DND-41 (cell line): Measurements from ENCODE around the gene TTC39B.

ENCODE experiments used
- ATAC-seq: fragments of 200-7000 bp; cut with Tn5 transposase; 3 replicates; pipeline ENCODE4 v1.9.1; 2021; ENCODE audit warnings: low read depth; ENCODE audit not compliant: insufficient read depth
- DNase-seq: peaks from one replicate; pipeline ENCODE4 v3.0.0-alpha.2; 2020
- H2AFZ ChIP-seq: 2 replicates; pipeline ENCODE4 v1.6.0; 2012; ENCODE audit warnings: low read depth, low read length
- H3K27ac ChIP-seq: 2 replicates; pipeline ENCODE4 v1.5.1; 2012; ENCODE audit warnings: low read length, inconsistent platforms
- H3K27me3 ChIP-seq: fragments of 200-600 bp; sonication (generic); 2 replicates; pipeline ENCODE4 v1.6.0; 2012; ENCODE audit warnings: low read length, mild to moderate bottlenecking, inconsistent platforms; ENCODE audit not compliant: insufficient read depth, poor library complexity
- H3K36me3 ChIP-seq: 2 replicates; pipeline ENCODE4 v1.5.1; 2012; ENCODE audit warnings: low read length, inconsistent platforms; ENCODE audit not compliant: insufficient read depth
- H3K4me1 ChIP-seq: 2 replicates; pipeline ENCODE4 v1.5.1; 2012; ENCODE audit warnings: mild to moderate bottlenecking, low read length; ENCODE audit not compliant: insufficient read depth
- H3K4me2 ChIP-seq: 2 replicates; pipeline ENCODE4 v1.6.0; 2012; ENCODE audit warnings: mild to moderate bottlenecking, moderate library complexity, low read length, inconsistent platforms; ENCODE audit not compliant: insufficient read depth
- H3K4me3 ChIP-seq, 2 experiments: fragments of 200-600 bp in 1 of 2; shearing (Covaris generic) in 1 of 2; 2 replicates each; pipeline ENCODE4 v1.5.1; 2012 to 2016; ENCODE audit warnings: inconsistent platforms in 2 of 2, low read length in 2 of 2, mild to moderate bottlenecking in 2 of 2, low read depth in 1 of 2, moderate library complexity in 1 of 2
- H3K79me2 ChIP-seq: 2 replicates; pipeline ENCODE4 v1.6.0; 2012; ENCODE audit warnings: low read length, inconsistent platforms; ENCODE audit not compliant: insufficient read depth
- H3K9ac ChIP-seq: 2 replicates; pipeline ENCODE4 v1.6.0; 2012; ENCODE audit warnings: low read depth, mild to moderate bottlenecking, inconsistent platforms, low read length, moderate library complexity
- H3K9me3 ChIP-seq: 2 replicates; pipeline ENCODE4 v1.5.1; 2012; ENCODE audit warnings: low read length, moderate library complexity, mild to moderate bottlenecking, inconsistent platforms; ENCODE audit not compliant: insufficient read depth, severe bottlenecking
- H4K20me1 ChIP-seq: 2 replicates; pipeline ENCODE4 v1.6.0; 2012; ENCODE audit warnings: low read length; ENCODE audit not compliant: insufficient read depth
- EZH2 ChIP-seq: IDR thresholded peaks from 3 replicates; pipeline ENCODE4 v1.6.1; 2012; ENCODE audit warnings: borderline replicate concordance, low read depth, mild to moderate bottlenecking, moderate library complexity, low read length, inconsistent platforms; ENCODE audit not compliant: severe bottlenecking
- TF ChIP-seq, protein P1 (sequence below): IDR thresholded peaks from 2 replicates; pipeline ENCODE4 v1.5.1; 2012; ENCODE audit warnings: borderline replicate concordance, low read length, moderate library complexity, mild to moderate bottlenecking; ENCODE audit not compliant: poor library complexity, severe bottlenecking; ENCODE audit errors: extremely low read depth

TTC39B gene

DNA sequence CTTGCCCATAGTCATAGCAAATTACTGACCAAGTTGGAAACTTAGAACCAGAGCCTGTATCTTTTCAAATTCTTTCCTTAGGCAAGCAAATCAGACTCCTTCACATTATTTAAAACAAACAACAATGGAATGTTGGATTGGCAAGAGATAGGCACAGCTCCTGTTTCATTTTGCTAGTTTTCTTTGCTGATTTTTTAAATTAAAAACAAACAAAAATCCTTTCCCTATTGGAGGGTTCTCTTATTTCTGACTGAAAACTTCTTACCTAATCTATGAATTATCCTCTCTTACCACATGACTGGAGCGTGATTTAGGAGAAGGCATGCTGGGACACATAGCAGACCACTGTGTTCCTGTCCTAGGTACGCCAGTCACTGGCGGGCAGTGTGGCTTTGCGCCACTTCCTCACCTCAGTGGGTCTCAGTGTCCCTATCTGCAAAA, 63.0 kb downstream of the TTC39B start:
- no peaks in the 10 kb centered on the region for H3K27me3 ChIP-seq
- no peak overlapping the region for H2AFZ ChIP-seq
- no peaks in the 10 kb centered on the region for H3K36me3 ChIP-seq
- no peaks in the 10 kb centered on the region for H4K20me1 ChIP-seq
- no peak for DNase-seq
- no peak for TF ChIP-seq EZH2
- H3K79me2 ChIP-seq, result no peaks in the 10 kb centered on the region
- no peaks in the 10 kb centered on the region for H3K9me3 ChIP-seq
- no peak; the same call in 2 of the 3 replicates for ATAC-seq
- H3K27ac ChIP-seq, result no peak overlapping the region
- H3K4me1 ChIP-seq, result no peaks in the 10 kb centered on the region
- H3K9ac ChIP-seq, result no peak overlapping the region
- H3K4me3 ChIP-seq, result no peak overlapping the region
- no peak overlapping the region for H3K4me2 ChIP-seq

DNA sequence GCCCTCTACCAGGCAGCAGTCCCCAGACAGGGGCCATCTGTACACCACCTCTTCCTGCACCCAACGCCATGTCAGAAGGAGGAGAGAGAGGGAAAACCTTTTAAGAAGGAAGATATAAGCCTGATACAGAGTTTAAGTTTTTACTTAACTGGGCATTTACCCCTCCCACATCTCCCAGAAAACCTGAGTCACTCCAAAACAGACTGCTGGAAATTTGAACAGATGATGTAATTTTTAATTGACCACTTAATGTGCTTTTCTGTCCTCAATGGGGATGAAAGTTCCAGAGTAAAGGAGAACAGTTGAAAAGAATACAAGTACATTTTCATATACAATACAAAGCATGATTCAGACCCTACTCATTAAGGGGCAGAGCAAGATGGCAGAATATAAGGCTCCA, 63.9 kb downstream of the TTC39B start:
- no peak for DNase-seq
- Histone ChIP-seq H3K4me2 (no peak overlapping the region), H3K27me3 (no peaks in the 10 kb centered on the region), H3K4me3 (no peak overlapping the region), H4K20me1 (no peaks in the 10 kb centered on the region), H3K4me1 (no peaks in the 10 kb centered on the region), H3K79me2 (no peaks in the 10 kb centered on the region), H3K36me3 (no peaks in the 10 kb centered on the region), H3K27ac (no peak overlapping the region), H2AFZ (no peak overlapping the region), H3K9ac (no peak overlapping the region), H3K9me3 (no peaks in the 10 kb centered on the region)
- no peak for ATAC-seq
- TF ChIP-seq, protein P1, sequence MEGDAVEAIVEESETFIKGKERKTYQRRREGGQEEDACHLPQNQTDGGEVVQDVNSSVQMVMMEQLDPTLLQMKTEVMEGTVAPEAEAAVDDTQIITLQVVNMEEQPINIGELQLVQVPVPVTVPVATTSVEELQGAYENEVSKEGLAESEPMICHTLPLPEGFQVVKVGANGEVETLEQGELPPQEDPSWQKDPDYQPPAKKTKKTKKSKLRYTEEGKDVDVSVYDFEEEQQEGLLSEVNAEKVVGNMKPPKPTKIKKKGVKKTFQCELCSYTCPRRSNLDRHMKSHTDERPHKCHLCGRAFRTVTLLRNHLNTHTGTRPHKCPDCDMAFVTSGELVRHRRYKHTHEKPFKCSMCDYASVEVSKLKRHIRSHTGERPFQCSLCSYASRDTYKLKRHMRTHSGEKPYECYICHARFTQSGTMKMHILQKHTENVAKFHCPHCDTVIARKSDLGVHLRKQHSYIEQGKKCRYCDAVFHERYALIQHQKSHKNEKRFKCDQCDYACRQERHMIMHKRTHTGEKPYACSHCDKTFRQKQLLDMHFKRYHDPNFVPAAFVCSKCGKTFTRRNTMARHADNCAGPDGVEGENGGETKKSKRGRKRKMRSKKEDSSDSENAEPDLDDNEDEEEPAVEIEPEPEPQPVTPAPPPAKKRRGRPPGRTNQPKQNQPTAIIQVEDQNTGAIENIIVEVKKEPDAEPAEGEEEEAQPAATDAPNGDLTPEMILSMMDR, result no peak
- TF ChIP-seq EZH2, result no peak

DNA sequence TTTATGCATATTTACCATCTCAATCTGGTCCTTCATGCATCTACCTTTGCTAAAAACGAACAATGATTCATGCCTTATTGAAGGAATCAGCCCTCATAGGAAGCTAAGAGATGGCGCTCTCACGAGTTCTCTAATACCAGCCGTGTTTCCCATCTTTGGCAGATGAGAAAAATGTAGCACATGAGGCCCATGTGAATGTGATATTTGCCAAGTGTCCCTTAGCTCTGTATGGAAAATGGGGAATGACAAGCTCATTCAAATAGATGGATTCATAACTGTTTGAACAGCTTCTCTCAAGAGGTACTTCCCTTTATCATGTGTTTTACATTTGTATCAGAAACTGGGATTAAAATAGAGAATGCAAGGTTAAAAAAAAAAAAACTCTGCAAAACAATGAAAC, 66.1 kb downstream of the TTC39B start:
- no peaks in the 10 kb centered on the region for H3K9me3 ChIP-seq
- H4K20me1 ChIP-seq, result no peaks in the 10 kb centered on the region
- no peak overlapping the region for H3K4me3 ChIP-seq
- no peak overlapping the region for H3K9ac ChIP-seq
- DNase-seq (no peak), ATAC-seq (no peak)
- no peaks in the 10 kb centered on the region for H3K4me1 ChIP-seq
- no peaks in the 10 kb centered on the region for H3K79me2 ChIP-seq
- no peaks in the 10 kb centered on the region for H3K27me3 ChIP-seq
- no peak for TF ChIP-seq EZH2
- TF ChIP-seq, protein P1, result no peak
- H3K4me2 ChIP-seq, result no peak overlapping the region
- H3K27ac ChIP-seq, result no peak overlapping the region
- no peaks in the 10 kb centered on the region for H3K36me3 ChIP-seq
- no peak overlapping the region for H2AFZ ChIP-seq

DNA sequence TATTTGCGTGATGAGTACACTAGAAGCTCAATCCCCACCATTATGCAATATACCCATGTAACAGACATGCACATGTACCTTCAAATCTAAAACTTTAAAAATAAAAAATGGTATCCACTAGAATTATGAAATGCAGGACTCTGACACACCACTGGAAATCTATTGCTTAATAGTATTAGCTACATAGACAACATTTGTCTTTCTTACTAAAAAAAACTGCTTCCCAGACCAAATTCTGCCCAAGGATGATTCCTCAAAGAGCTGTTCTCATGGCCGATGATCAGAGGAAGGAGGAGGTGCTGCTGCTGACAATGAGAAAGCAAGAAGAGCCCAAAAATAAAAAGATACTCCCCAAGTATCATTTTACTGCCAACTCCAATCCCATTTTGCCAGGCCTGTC, 67.2 kb downstream of the TTC39B start:
- H2AFZ ChIP-seq, result no peak overlapping the region
- no peak overlapping the region for H3K9ac ChIP-seq
- no peaks in the 10 kb centered on the region for H3K79me2 ChIP-seq
- no peak for DNase-seq
- no peaks in the 10 kb centered on the region for H3K27me3 ChIP-seq
- H3K27ac ChIP-seq, result no peak overlapping the region
- ATAC-seq, result no peak
- H3K4me1 ChIP-seq, result no peaks in the 10 kb centered on the region
- no peak overlapping the region for H3K4me3 ChIP-seq
- no peak overlapping the region for H3K4me2 ChIP-seq
- H3K36me3 ChIP-seq, result no peaks in the 10 kb centered on the region
- no peaks in the 10 kb centered on the region for H3K9me3 ChIP-seq
- no peaks in the 10 kb centered on the region for H4K20me1 ChIP-seq
- no peak for TF ChIP-seq EZH2
- TF ChIP-seq, protein P1, result no peak
